H9 (cell line): Measurements from ENCODE around the gene ANK2. TPM values are rescaled to one million over a fixed set of nuclear protein-coding genes. Genes with fewer than 3 reads are reported as not detected.

Source experiments
- DNase-seq: peaks from one replicate; pipeline ENCODE4 v3.0.0-alpha.2; 2017
- H2AFZ ChIP-seq: one replicate; pipeline ENCODE4 v1.6.1; 2013; ENCODE audit warnings: mild to moderate bottlenecking, low read length, control low read depth, moderate library complexity
- H2AK5ac ChIP-seq: 2 replicates; pipeline ENCODE4 v1.6.1; 2013; ENCODE audit warnings: low read length, control low read depth, mixed read lengths; ENCODE audit not compliant: insufficient read length
- H2BK120ac ChIP-seq: one replicate; pipeline ENCODE4 v1.6.1; 2013; ENCODE audit warnings: low read depth, mild to moderate bottlenecking, low read length, control low read depth, inconsistent platforms; ENCODE audit not compliant: poor library complexity, severe bottlenecking
- H2BK12ac ChIP-seq: 2 replicates; pipeline ENCODE4 v1.6.1; 2013; ENCODE audit warnings: low read length, control low read depth, mixed read lengths, low read depth; ENCODE audit not compliant: insufficient read length
- H2BK15ac ChIP-seq: 2 replicates; pipeline ENCODE4 v1.6.1; 2013; ENCODE audit warnings: low read depth, low read length, control low read depth
- H2BK20ac ChIP-seq: one replicate; pipeline ENCODE4 v1.6.1; 2013; ENCODE audit warnings: low read depth, mild to moderate bottlenecking, low read length, control low read depth, inconsistent platforms; ENCODE audit not compliant: poor library complexity, severe bottlenecking
- H2BK5ac ChIP-seq: 2 replicates; pipeline ENCODE4 v1.6.1; 2013; ENCODE audit warnings: low read length, control low read depth, mixed read lengths; ENCODE audit not compliant: insufficient read length
- H3K14ac ChIP-seq: 2 replicates; pipeline ENCODE4 v1.6.1; 2013; ENCODE audit warnings: low read length, control low read depth; ENCODE audit not compliant: insufficient read depth
- H3K18ac ChIP-seq: 2 replicates; pipeline ENCODE4 v1.6.1; 2013; ENCODE audit warnings: low read depth, mild to moderate bottlenecking, mixed read lengths, low read length, control low read depth; ENCODE audit not compliant: insufficient read length
- H3K23ac ChIP-seq: 2 replicates; pipeline ENCODE4 v1.6.1; 2013; ENCODE audit warnings: low read length, control low read depth, mixed read lengths, low read depth; ENCODE audit not compliant: insufficient read length
- H3K23me2 ChIP-seq: 2 replicates; pipeline ENCODE4 v1.6.1; 2013; ENCODE audit warnings: low read depth, mild to moderate bottlenecking, mixed read lengths, low read length, control low read depth; ENCODE audit not compliant: insufficient read length, poor library complexity, severe bottlenecking
- H3K27ac ChIP-seq: 2 replicates; pipeline ENCODE4 v1.5.1; 2013; ENCODE audit warnings: low read length, control low read depth, mixed read lengths, low read depth; ENCODE audit not compliant: insufficient read length
- H3K27me3 ChIP-seq: 2 replicates; pipeline ENCODE4 v1.6.1; 2013; ENCODE audit warnings: low read length, control low read depth, inconsistent platforms; ENCODE audit not compliant: insufficient read depth
- H3K4ac ChIP-seq: 2 replicates; pipeline ENCODE4 v1.6.1; 2013; ENCODE audit warnings: low read depth, mild to moderate bottlenecking, control low read depth, inconsistent platforms, low read length, moderate library complexity
- H3K4me1 ChIP-seq: 2 replicates; pipeline ENCODE4 v1.6.1; 2013; ENCODE audit warnings: low read length, control low read depth, inconsistent platforms; ENCODE audit not compliant: insufficient read depth
- H3K4me2 ChIP-seq: 2 replicates; pipeline ENCODE4 v1.6.1; 2013; ENCODE audit warnings: low read length, control low read depth, mixed read lengths; ENCODE audit not compliant: insufficient read length, insufficient read depth
- H3K56ac ChIP-seq: 2 replicates; pipeline ENCODE4 v1.6.1; 2013; ENCODE audit warnings: low read depth, mild to moderate bottlenecking, mixed read lengths, low read length, control low read depth; ENCODE audit not compliant: insufficient read length
- H3K79me1 ChIP-seq: 2 replicates; pipeline ENCODE4 v1.6.1; 2013; ENCODE audit warnings: low read depth, mild to moderate bottlenecking, moderate library complexity, low read length, control low read depth, inconsistent platforms; ENCODE audit not compliant: insufficient read depth, poor library complexity, severe bottlenecking
- H3K79me2 ChIP-seq: 2 replicates; pipeline ENCODE4 v1.6.1; 2013; ENCODE audit warnings: low read length, control low read depth, inconsistent platforms; ENCODE audit not compliant: insufficient read depth
- H3K9ac ChIP-seq: 2 replicates; pipeline ENCODE4 v1.6.1; 2013; ENCODE audit warnings: low read length, control low read depth, mixed read lengths; ENCODE audit not compliant: insufficient read length; ENCODE audit errors: extremely low read depth
- H3K9me3 ChIP-seq: one replicate; pipeline ENCODE4 v1.6.1; 2013; ENCODE audit warnings: low read depth, low read length, inconsistent platforms; ENCODE audit not compliant: control insufficient read depth
- H3T11ph ChIP-seq: one replicate; pipeline ENCODE4 v1.6.1; 2013; ENCODE audit warnings: mild to moderate bottlenecking, low read length, control low read depth, inconsistent platforms
- H4K20me1 ChIP-seq: one replicate; pipeline ENCODE4 v1.6.1; 2013; ENCODE audit not compliant: control insufficient read depth, insufficient read length, insufficient read depth
- H4K5ac ChIP-seq: 2 replicates; pipeline ENCODE4 v1.6.1; 2013; ENCODE audit warnings: low read depth, mild to moderate bottlenecking, mixed read lengths, low read length, control low read depth; ENCODE audit not compliant: insufficient read length
- H4K8ac ChIP-seq: replicated peaks from 2 replicates; pipeline ENCODE4 v1.6.1; 2013; ENCODE audit warnings: low read length, control low read depth, mixed read lengths, low read depth; ENCODE audit not compliant: insufficient read length
- H4K91ac ChIP-seq: 2 replicates; pipeline ENCODE4 v1.6.1; 2013; ENCODE audit warnings: low read depth, mild to moderate bottlenecking, moderate library complexity, mixed read lengths, low read length, control low read depth; ENCODE audit not compliant: insufficient read length
- H3K27ac Mint-ChIP-seq, 3 experiments: 2 replicates in 2 of 3; 3 replicates in 1 of 3; pipeline ENCODE4 v1.8.0; 2020 to 2021; ENCODE audit warnings: mixed read lengths in 3 of 3, mild to moderate bottlenecking in 1 of 3, moderate library complexity in 1 of 3
- H3K27me3 Mint-ChIP-seq: 2 replicates; pipeline ENCODE4 v1.8.0; 2021; ENCODE audit warnings: low read depth, mild to moderate bottlenecking, moderate library complexity, mixed read lengths
- H3K36me3 Mint-ChIP-seq, 3 experiments: 2 replicates in 2 of 3; 3 replicates in 1 of 3; pipeline ENCODE4 v1.8.0; 2020 to 2021; ENCODE audit warnings: low read depth in 3 of 3, mixed read lengths in 3 of 3; ENCODE audit not compliant: insufficient read depth in 1 of 3
- H3K4me1 Mint-ChIP-seq, 2 experiments: 2 replicates each; pipeline ENCODE4 v1.8.0; 2020; ENCODE audit warnings: mixed read lengths in 2 of 2
- H3K4me3 Mint-ChIP-seq, 2 experiments: 2 replicates in 1 of 2; 3 replicates in 1 of 2; pipeline ENCODE4 v1.8.0; 2020 to 2021; ENCODE audit warnings: mild to moderate bottlenecking in 2 of 2, mixed read lengths in 2 of 2, moderate library complexity in 1 of 2
- H3K9me3 Mint-ChIP-seq, 2 experiments: 2 replicates in 1 of 2; 3 replicates in 1 of 2; pipeline ENCODE4 v1.8.0; 2020; ENCODE audit warnings: mild to moderate bottlenecking in 2 of 2, mixed read lengths in 2 of 2, moderate library complexity in 1 of 2
- CTCF ChIP-seq: fragments of 200-600 bp; sonication (generic); conservative IDR thresholded peaks from 3 replicates; pipeline ENCODE4 v1.8.0; 2021; ENCODE audit warnings: antibody characterized with exemption, mild to moderate bottlenecking
- WGBS: extraction: QIAGEN DNeasy Blood & Tissue Kit; methylation state at CpG from one replicate; pipeline ENCODE4 v1.1.7; 2013; ENCODE audit warnings: missing lambda C conversion rate, low lambda C conversion rate, mixed read lengths; ENCODE audit not compliant: insufficient read length; ENCODE audit errors: extremely low coverage; 5-methylcytosine and 5-hydroxymethylcytosine counted together
- total RNA-seq: library from RNA; stranded (reverse); gene quantifications from 2 replicates; pipeline ENCODE4 v1.2.1, GENCODE V29; 2021

Gene ANK2
- total RNA-seq, 1 experiment from 2014 or later: 36.8 TPM

GRCh38 chr4:113144091-113144490, 94.6 kb downstream of the ANK2 start:
- no peak overlapping the region for H3K9ac ChIP-seq
- H2BK15ac ChIP-seq: no peak overlapping the region
- no peak overlapping the region for H2BK5ac ChIP-seq
- no peaks in the 10 kb centered on the region for H3K27me3 ChIP-seq
- no peak overlapping the region for H3K4me3 Mint-ChIP-seq
- no peaks in the 10 kb centered on the region for H3K27me3 Mint-ChIP-seq
- no peak overlapping the region for H3K27ac ChIP-seq
- DNase-seq: no peak
- no peak overlapping the region for H3K4me2 ChIP-seq
- H3T11ph ChIP-seq: no peak overlapping the region
- no peaks in the 10 kb centered on the region for H4K20me1 ChIP-seq
- H3K56ac ChIP-seq: no peak overlapping the region
- H2BK20ac ChIP-seq: no peak overlapping the region
- peaks cover 70 to 78% of the 10 kb centered on the region in 2 experiments for H3K4me1 Mint-ChIP-seq
- H4K5ac ChIP-seq: no peak overlapping the region
- H3K36me3 Mint-ChIP-seq: peaks cover 0 to 4% (median 2%) of the 10 kb centered on the region in 3 experiments; a peak in 3 of 7 replicates
- no peak overlapping the region for H3K14ac ChIP-seq
- TF ChIP-seq CTCF: no peak
- no peak overlapping the region for H2AFZ ChIP-seq
- H3K9me3 Mint-ChIP-seq: no peaks in the 10 kb centered on the region
- peak overlapping the region in 2 of 3 experiments; percentile 65 to 92; a peak in 3 of 7 replicates for H3K27ac Mint-ChIP-seq
- peaks cover 11% of the 10 kb centered on the region for H3K4me1 ChIP-seq
- no peaks in the 10 kb centered on the region for H3K79me1 ChIP-seq
- H2AK5ac ChIP-seq: no peak overlapping the region
- no CpG with 5 or more reads among the region's 2 CpGs for WGBS
- H4K8ac ChIP-seq: no peak overlapping the region
- H3K9me3 ChIP-seq: no peaks in the 10 kb centered on the region
- H3K23me2 ChIP-seq: no peaks in the 10 kb centered on the region
- no peak overlapping the region for H3K4ac ChIP-seq
- no peak overlapping the region for H2BK120ac ChIP-seq
- no peak overlapping the region for H2BK12ac ChIP-seq
- no peaks in the 10 kb centered on the region for H3K79me2 ChIP-seq
- no peak overlapping the region for H3K23ac ChIP-seq
- H3K18ac ChIP-seq: no peak overlapping the region
- no peak overlapping the region for H4K91ac ChIP-seq
